OCI-LY3 (cell line): ENCODE results near the gene TCIRG1.

Experiments
- H2AFZ ChIP-seq: fragments of 200-600, 300-600 bp; shearing (Covaris generic); 2 replicates; pipeline ENCODE4 v1.6.0; 2014; ENCODE audit warnings: antibody characterized with exemption, low read depth, low read length
- H3K27ac ChIP-seq: fragments of 200-600, 300-600 bp; sonication (generic); 2 replicates; pipeline ENCODE4 v1.5.1; 2014; ENCODE audit warnings: mild to moderate bottlenecking, low read length, moderate library complexity, mixed read lengths
- H3K27me3 ChIP-seq: fragments of 200-600, 300-600 bp; sonication (generic); 2 replicates; pipeline ENCODE4 v1.6.1; 2014; ENCODE audit warnings: low read depth, low read length, mixed read lengths
- H3K36me3 ChIP-seq: fragments of 200-600, 300-600 bp; sonication (generic); replicated peaks from 2 replicates; pipeline ENCODE3; 2014; ENCODE audit warnings: low read depth, low read length, mixed read lengths
- H3K4me1 ChIP-seq: fragments of 300-600, 200-600 bp; sonication (generic); 2 replicates; pipeline ENCODE4 v1.6.1; 2014; ENCODE audit warnings: low read length, mixed read lengths
- H3K4me2 ChIP-seq: fragments of 200-600, 300-600 bp; sonication (generic); 2 replicates; pipeline ENCODE4 v1.6.1; 2014; ENCODE audit warnings: low read length, mixed read lengths
- H3K4me3 ChIP-seq: fragments of 300-600, 200-600 bp; sonication (generic); 2 replicates; pipeline ENCODE4 v1.5.1; 2014; ENCODE audit warnings: antibody characterized with exemption, mild to moderate bottlenecking, low read length, moderate library complexity
- H3K79me2 ChIP-seq: fragments of 300-600, 200-600 bp; shearing (Covaris generic); 2 replicates; pipeline ENCODE4 v1.6.1; 2014; ENCODE audit warnings: mild to moderate bottlenecking, low read length, mixed read lengths
- H3K9ac ChIP-seq: fragments of 300-600, 200-600 bp; shearing (Covaris generic); 2 replicates; pipeline ENCODE4 v1.6.0; 2014; ENCODE audit warnings: mild to moderate bottlenecking, low read length, moderate library complexity
- H3K9me3 ChIP-seq: fragments of 200-600, 300-600 bp; shearing (Covaris generic); 2 replicates; pipeline ENCODE4 v1.6.1; 2014; ENCODE audit warnings: low read length, mixed read lengths; ENCODE audit not compliant: insufficient read depth
- H4K20me1 ChIP-seq: fragments of 200-600, 300-600 bp; sonication (generic); 2 replicates; pipeline ENCODE4 v1.6.1; 2016; ENCODE audit warnings: low read length, mixed read lengths; ENCODE audit not compliant: insufficient read depth
- CTCF ChIP-seq: fragments of 200-600, 300-600 bp; sonication (generic); IDR thresholded peaks from 2 replicates; pipeline ENCODE4 v1.5.1; 2014; ENCODE audit warnings: antibody characterized with exemption, low read length, low read depth
- EZH2phosphoT487 ChIP-seq: fragments of 200-600 bp; shearing (Covaris generic); IDR thresholded peaks from 2 replicates; pipeline ENCODE4 v1.6.1; 2018; ENCODE audit warnings: antibody characterized with exemption, mixed run types, low read depth

The TCIRG1 gene

GRCh38 chr11:68080860-68081259 is 42.0 kb downstream of the TCIRG1 start:
- Histone ChIP-seq H3K36me3 (peaks cover 22% of the 10 kb centered on the region), H2AFZ (no peak overlapping the region), H3K4me3 (no peak overlapping the region), H3K4me1 (no peaks in the 10 kb centered on the region), H3K4me2 (no peak overlapping the region), H3K27me3 (no peaks in the 10 kb centered on the region), H3K9me3 (no peaks in the 10 kb centered on the region), H3K9ac (no peak overlapping the region), H4K20me1 (peaks cover 11% of the 10 kb centered on the region), H3K27ac (no peak overlapping the region), H3K79me2 (peaks cover 10% of the 10 kb centered on the region; the same call in 1 of the 2 replicates)
- no peak for TF ChIP-seq CTCF
- TF ChIP-seq EZH2phosphoT487, result no peak

DNA sequence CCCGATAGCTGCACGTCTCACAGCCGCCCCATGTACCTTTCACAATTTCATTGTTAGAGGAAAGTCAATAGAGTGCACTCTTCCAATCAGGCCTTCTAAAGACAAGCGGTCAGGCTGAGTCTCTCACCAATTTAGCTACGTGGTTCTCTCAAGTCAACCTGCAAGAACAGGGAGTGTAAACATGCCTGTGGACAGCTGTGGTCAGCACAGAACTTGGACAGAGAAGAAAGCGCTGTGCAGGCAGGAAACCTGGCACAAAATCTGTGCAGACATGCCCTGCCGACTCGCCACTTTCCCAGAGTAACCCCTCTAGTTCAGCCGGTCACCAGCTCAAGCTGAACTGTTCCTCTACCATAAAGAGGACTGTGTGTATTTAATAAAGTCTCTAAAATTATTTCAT is 42.9 kb downstream of the TCIRG1 start:
- H3K4me1 ChIP-seq, result no peaks in the 10 kb centered on the region
- H3K27ac ChIP-seq, result no peak overlapping the region
- no peaks in the 10 kb centered on the region for H3K27me3 ChIP-seq
- no peak overlapping the region for H2AFZ ChIP-seq
- peaks cover 22% of the 10 kb centered on the region for H3K36me3 ChIP-seq
- TF ChIP-seq CTCF (no peak), EZH2phosphoT487 (no peak)
- peaks cover 5% of the 10 kb centered on the region; the same call in 1 of the 2 replicates for H4K20me1 ChIP-seq
- no peak overlapping the region for H3K4me3 ChIP-seq
- H3K9ac ChIP-seq, result no peak overlapping the region
- H3K79me2 ChIP-seq, result peaks cover 10% of the 10 kb centered on the region; the same call in 1 of the 2 replicates
- H3K4me2 ChIP-seq, result no peak overlapping the region
- no peaks in the 10 kb centered on the region for H3K9me3 ChIP-seq

DNA sequence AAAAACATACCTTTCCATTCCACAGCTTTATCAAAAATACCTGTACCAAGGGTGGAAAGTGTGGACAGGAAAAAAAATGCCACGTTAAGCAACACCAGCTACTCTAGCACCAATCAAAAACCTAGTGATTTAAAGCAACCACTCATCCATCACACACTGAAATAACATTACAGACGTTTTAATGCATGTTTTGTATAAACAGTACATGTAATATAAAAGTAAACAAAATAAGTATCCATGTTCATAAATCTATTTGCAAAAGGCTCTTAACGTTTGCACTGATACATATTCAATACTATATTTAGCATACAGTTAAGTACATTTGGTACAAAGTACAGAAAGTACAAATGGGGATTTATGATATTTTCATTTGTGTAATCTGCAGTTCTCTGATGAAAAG is 43.7 kb downstream of the TCIRG1 start:
- peaks cover 10% of the 10 kb centered on the region; the same call in 1 of the 2 replicates for H3K79me2 ChIP-seq
- H3K9ac ChIP-seq, result no peak overlapping the region
- H3K36me3 ChIP-seq, result peaks cover 20% of the 10 kb centered on the region
- H3K27ac ChIP-seq, result no peak overlapping the region
- no peak overlapping the region for H3K4me3 ChIP-seq
- TF ChIP-seq CTCF (no peak), EZH2phosphoT487 (no peak)
- H3K4me2 ChIP-seq, result no peak overlapping the region
- H3K9me3 ChIP-seq, result no peaks in the 10 kb centered on the region
- H4K20me1 ChIP-seq, result peaks cover 5% of the 10 kb centered on the region; the same call in 1 of the 2 replicates
- H3K27me3 ChIP-seq, result no peaks in the 10 kb centered on the region
- no peak overlapping the region for H2AFZ ChIP-seq
- H3K4me1 ChIP-seq, result no peaks in the 10 kb centered on the region

GRCh38 chr11:68083517-68083916 is 44.7 kb downstream of the TCIRG1 start:
- no peaks in the 10 kb centered on the region for H3K27me3 ChIP-seq
- H3K9me3 ChIP-seq, result no peaks in the 10 kb centered on the region
- H3K4me2 ChIP-seq, result no peak overlapping the region
- no peak overlapping the region for H3K9ac ChIP-seq
- peaks cover 19% of the 10 kb centered on the region for H3K36me3 ChIP-seq
- no peaks in the 10 kb centered on the region for H3K4me1 ChIP-seq
- TF ChIP-seq CTCF (no peak), EZH2phosphoT487 (no peak)
- H4K20me1 ChIP-seq, result peaks cover 5% of the 10 kb centered on the region; the same call in 1 of the 2 replicates
- H2AFZ ChIP-seq, result no peak overlapping the region
- H3K27ac ChIP-seq, result no peak overlapping the region
- H3K4me3 ChIP-seq, result no peak overlapping the region
- peaks cover 10% of the 10 kb centered on the region; the same call in 1 of the 2 replicates for H3K79me2 ChIP-seq
